Measurements from ENCODE around the gene OR51B2.

OR51B2 gene

DNA sequence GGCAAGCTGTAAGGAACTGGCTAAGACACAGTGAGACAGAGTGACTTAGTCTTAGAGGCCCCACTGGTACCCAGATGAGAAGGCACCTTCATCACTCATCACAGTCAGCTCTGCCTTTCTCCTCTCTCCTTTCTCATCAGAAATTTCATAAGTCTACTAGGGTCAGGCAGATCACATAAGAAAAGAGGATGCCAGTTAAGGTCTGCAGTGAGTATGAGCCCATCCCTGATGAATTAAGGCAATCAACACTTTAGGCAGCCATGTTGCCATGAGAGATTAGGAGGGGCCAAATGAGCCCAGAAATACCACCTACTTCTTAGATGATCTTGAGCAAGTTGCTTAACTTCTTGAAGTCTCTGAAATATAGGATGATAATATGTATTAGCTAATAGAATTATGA is 42.5 kb downstream of the OR51B2 start:
- no peak for TF ChIP-seq CTCF (IDR thresholded peaks at IDR 0.05; ENCODE audit: borderline replicate concordance, insufficient read depth, low read depth, low read length)
- H3K4me3 ChIP-seq (ENCODE audit: low read depth, low read length) = no peak overlapping the region

DNA sequence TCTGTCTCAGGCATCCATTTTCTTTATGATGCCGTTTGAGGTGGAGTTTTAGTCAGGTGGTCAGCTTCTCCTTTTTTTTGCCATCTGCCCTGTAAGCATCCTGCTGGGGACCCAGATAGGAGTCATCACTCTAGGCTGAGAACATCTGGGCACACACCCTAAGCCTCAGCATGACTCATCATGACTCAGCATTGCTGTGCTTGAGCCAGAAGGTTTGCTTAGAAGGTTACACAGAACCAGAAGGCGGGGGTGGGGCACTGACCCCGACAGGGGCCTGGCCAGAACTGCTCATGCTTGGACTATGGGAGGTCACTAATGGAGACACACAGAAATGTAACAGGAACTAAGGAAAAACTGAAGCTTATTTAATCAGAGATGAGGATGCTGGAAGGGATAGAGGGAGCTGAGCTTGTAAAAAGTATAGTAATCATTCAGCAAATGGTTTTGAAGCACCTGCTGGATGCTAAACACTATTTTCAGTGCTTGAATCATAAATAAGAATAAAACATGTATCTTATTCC is 43.5 kb downstream of the OR51B2 start:
- TF ChIP-seq CTCF (IDR thresholded peaks at IDR 0.05; ENCODE audit: borderline replicate concordance, insufficient read depth, low read depth, low read length) = no peak

GRCh38 chr11:5279471-5280090 is 44.5 kb downstream of the OR51B2 start:
- H3K4me3 ChIP-seq (ENCODE audit: low read depth, low read length) = no peak overlapping the region
- no peak for TF ChIP-seq CTCF (IDR thresholded peaks at IDR 0.05; ENCODE audit: borderline replicate concordance, insufficient read depth, low read depth, low read length)

More for the DNA sequence above, 43.5 kb downstream of the OR51B2 start:
- no peak overlapping the region for H3K4me3 ChIP-seq (ENCODE audit: low read depth, low read length)

DNA sequence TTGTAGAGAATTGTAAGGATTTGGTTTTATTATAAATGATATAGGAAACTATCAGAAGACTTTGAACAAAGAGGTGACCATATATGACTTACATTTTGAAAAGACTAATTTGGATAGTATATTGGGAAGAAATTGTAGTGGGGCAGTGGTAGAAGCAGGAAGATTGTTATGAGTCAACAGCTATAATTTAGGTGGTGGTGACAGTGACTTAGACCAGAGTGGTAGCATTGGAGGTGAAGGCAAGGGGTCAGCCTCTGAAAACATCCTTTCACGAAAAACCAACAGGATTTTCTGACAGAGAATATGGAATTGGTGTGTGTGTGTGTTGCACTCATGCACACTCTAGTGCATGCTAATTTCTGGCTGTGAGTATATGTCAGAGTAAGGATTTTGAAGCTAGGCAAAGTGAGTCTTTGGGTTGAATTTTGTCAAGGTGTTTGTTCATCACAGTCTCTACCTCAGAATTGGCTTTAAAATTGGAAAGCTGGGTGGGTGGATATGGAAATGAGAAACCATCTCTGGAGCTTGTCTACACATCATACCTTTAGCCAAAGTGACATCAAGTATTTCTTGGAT is 46.2 kb downstream of the OR51B2 start:
- H3K4me3 ChIP-seq (ENCODE audit: low read depth, low read length) = no peak overlapping the region
- no peak for TF ChIP-seq CTCF (IDR thresholded peaks at IDR 0.05; ENCODE audit: borderline replicate concordance, insufficient read depth, low read depth, low read length)

DNA sequence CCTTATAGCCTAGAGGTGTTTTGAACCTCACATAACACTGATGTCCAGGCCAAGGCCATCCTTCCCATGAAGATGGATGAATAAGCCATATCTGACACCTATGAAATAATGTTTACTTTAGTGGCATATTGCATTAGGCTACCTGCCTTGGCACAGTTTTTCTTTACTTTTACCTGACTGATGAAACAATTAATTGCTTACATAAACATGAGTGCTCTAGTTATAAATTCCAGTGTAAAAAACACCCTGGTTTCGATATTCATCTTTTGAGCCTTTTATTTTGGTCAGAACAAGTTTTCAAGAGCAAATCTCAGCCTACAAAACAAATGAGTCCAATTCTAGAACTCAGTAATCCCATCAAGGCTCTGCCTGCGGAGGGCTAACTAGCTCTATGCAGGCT is 47.4 kb downstream of the OR51B2 start:
- no peak overlapping the region for H3K4me3 ChIP-seq (ENCODE audit: low read depth, low read length)

GRCh38 chr11:5275369-5276110 is 48.6 kb downstream of the OR51B2 start:
- TF ChIP-seq CTCF (IDR thresholded peaks at IDR 0.05; ENCODE audit: borderline replicate concordance, insufficient read depth, low read depth, low read length) = no peak
- H3K4me3 ChIP-seq (ENCODE audit: low read depth, low read length) = no peak overlapping the region

More for the DNA sequence above, 47.4 kb downstream of the OR51B2 start:
- no peak for TF ChIP-seq CTCF (IDR thresholded peaks at IDR 0.05; ENCODE audit: borderline replicate concordance, insufficient read depth, low read depth, low read length)
